Thyroid gland (tissue), 4 donors: Measurements from ENCODE around the gene ABAT. TPM values are rescaled to one million over a fixed set of nuclear protein-coding genes. Genes with fewer than 3 reads are reported as not detected.

ENCODE experiments used
- DNase-seq, 2 donors: peaks; one replicate each; pipeline ENCODE4 v3.0.0-alpha.2; 2019
- H3K27ac ChIP-seq, 3 donors: fragments of 200-600 bp; sonication (generic); 1 replicate in 2 of 3; 2 replicates in 1 of 3; pipeline ENCODE4 v1.5.1; 2016 to 2019; ENCODE audit warnings: mild to moderate bottlenecking in 1 of 3, moderate library complexity in 1 of 3
- H3K27me3 ChIP-seq: fragments of 200-600 bp; sonication (generic); one replicate; pipeline ENCODE4 v1.5.1; 2019
- H3K36me3 ChIP-seq, 2 donors: fragments of 200-600 bp; sonication (generic); one replicate each; pipeline ENCODE4 v1.5.1; 2016 to 2019
- H3K4me1 ChIP-seq, 2 donors: fragments of 200-600 bp; sonication (generic); one replicate each; pipeline ENCODE4 v1.5.1; 2017 to 2019
- H3K4me3 ChIP-seq, 3 donors: fragments of 200-600 bp; sonication (generic); replicated peaks in 1 of 3; 1 replicate in 2 of 3; 2 replicates in 1 of 3; pipeline ENCODE4 v1.5.1; 2016; ENCODE audit warnings: mild to moderate bottlenecking in 1 of 3
- H3K9me3 ChIP-seq: fragments of 200-600 bp; sonication (generic); one replicate; pipeline ENCODE4 v1.5.1; 2017
- POLR2A ChIP-seq, 2 donors: fragments of 450-650 bp; IDR thresholded peaks; one replicate each; pipeline ENCODE4 v1.6.1; 2017; ENCODE audit warnings: antibody characterized with exemption in 2 of 2, mild to moderate bottlenecking in 2 of 2, moderate library complexity in 1 of 2
- WGBS, 2 donors: methylation state at CpG; one replicate each; pipeline ENCODE4 v1.1.5; 2017; 5-methylcytosine and 5-hydroxymethylcytosine counted together
- intact Hi-C: fragments of 100-400 bp; cut with DNase I; formaldehyde crosslinking; loops from one replicate; pipeline ENCODE4 v1.15.1; 2023
- total RNA-seq, 4 donors: library from RNA; depleted of rRNA; stranded (reverse); fragments of >200 nt; gene quantifications; one replicate each; pipeline ENCODE4 v1.2.3, GENCODE V29; 2016
- TF ChIP-seq, protein P1 (sequence below), 6 experiments: fragments of 200-600 bp in 3 of 6; fragments of 450-650 bp in 3 of 6; sonication (generic) in 3 of 6; IDR thresholded peaks; one replicate each; pipeline ENCODE4 v1.5.1; 2016 to 2019; ENCODE audit warnings: antibody characterized with exemption in 6 of 6, mild to moderate bottlenecking in 2 of 6, inconsistent platforms in 1 of 6, moderate library complexity in 1 of 6

ABAT gene
- total RNA-seq, 4 donors from 2014 or later: 10.9 to 53.7 (median 35.9) TPM

DNA sequence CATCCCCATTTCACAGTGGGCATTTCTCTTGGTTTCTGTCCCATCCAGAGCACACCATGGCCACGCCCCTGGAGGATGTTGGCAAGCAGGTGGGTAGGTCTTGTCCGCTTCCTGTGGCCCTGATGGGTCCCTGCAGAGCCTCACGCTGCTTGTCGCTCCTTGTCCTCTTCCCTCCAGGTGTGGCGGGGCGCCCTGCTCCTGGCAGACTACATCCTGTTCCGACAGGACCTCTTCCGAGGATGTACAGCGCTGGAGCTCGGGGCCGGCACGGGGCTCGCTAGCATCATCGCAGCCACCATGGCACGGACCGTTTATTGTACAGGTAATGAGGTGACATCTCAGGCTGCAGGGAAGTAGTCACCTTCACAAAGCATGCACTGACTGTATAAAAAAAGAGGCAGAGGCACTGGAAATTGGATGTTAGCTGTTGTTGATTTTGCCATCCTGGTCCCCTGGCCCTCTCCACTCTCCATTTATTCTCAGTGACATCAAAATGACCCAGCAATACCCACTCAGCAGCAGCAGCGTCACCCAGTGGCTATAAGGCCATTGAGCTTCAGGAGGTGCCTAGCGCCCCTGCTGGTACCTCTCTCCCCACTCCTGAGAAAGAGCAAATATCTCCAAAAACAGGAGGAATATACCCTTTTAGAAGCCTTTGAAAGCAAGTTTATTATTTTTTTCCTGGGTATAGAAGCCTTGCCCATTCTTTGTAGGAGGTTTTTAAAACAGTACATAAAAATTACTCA lies 39.3 kb upstream of the ABAT start:
- WGBS, 2 donors: 84 to 86% methylated on average over 9 to 17 of the region's 18 CpGs
- H3K36me3 ChIP-seq: peaks cover 40 to 67% of the 10 kb centered on the region in 2 donors

DNA sequence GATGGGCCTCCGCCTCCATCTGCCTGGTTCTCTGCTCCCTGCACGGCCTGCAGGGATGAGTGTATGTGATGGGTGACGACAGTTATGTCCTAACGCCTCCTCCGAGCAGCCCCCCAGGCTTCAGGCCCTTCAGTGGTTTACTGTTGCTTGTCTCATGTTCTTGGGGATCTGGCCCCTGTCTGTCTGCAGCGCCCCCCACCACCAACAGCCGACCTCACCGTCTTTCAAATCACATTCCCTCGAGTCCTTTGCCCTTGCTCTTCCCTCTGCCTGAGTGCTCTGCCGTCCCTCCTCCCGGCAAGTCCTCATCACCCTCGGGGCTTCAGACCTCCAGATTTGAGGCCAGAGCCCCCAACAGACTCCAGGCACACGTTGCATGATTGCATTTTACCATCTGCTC lies 34.7 kb upstream of the ABAT start:
- H3K36me3 ChIP-seq: peaks cover 73 to 77% of the 10 kb centered on the region in 2 donors
- H3K9me3 ChIP-seq: no peaks in the 10 kb centered on the region
- 93 to 94% methylated on average over 11 of the region's 13 CpGs for WGBS, 2 donors
- H3K4me1 ChIP-seq: no peaks in the 10 kb centered on the region
- no peaks in the 10 kb centered on the region for H3K27me3 ChIP-seq
- no peak overlapping the region for H3K27ac ChIP-seq
- DNase-seq: no peak
- intact Hi-C loops: loop anchor here (10.0 kb wide), 1 partner anchor 65 kb away; no protein-coding TSS in a partner anchor
- TF ChIP-seq, protein P1, sequence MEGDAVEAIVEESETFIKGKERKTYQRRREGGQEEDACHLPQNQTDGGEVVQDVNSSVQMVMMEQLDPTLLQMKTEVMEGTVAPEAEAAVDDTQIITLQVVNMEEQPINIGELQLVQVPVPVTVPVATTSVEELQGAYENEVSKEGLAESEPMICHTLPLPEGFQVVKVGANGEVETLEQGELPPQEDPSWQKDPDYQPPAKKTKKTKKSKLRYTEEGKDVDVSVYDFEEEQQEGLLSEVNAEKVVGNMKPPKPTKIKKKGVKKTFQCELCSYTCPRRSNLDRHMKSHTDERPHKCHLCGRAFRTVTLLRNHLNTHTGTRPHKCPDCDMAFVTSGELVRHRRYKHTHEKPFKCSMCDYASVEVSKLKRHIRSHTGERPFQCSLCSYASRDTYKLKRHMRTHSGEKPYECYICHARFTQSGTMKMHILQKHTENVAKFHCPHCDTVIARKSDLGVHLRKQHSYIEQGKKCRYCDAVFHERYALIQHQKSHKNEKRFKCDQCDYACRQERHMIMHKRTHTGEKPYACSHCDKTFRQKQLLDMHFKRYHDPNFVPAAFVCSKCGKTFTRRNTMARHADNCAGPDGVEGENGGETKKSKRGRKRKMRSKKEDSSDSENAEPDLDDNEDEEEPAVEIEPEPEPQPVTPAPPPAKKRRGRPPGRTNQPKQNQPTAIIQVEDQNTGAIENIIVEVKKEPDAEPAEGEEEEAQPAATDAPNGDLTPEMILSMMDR (IDR thresholded peaks at IDR 0.05): no peak
- no peak for TF ChIP-seq POLR2A (IDR thresholded peaks at IDR 0.05)
- no peak overlapping the region for H3K4me3 ChIP-seq

More for the DNA sequence above, 39.3 kb upstream of the ABAT start:
- no peak overlapping the region for H3K27ac ChIP-seq
- no peak overlapping the region for H3K4me3 ChIP-seq
- H3K4me1 ChIP-seq: no peaks in the 10 kb centered on the region
- DNase-seq: no peak
- intact Hi-C loops: no loop called here
- no peaks in the 10 kb centered on the region for H3K9me3 ChIP-seq
- no peaks in the 10 kb centered on the region for H3K27me3 ChIP-seq
- TF ChIP-seq, protein P1 (IDR thresholded peaks at IDR 0.05): no peak
- TF ChIP-seq POLR2A (IDR thresholded peaks at IDR 0.05): no peak

DNA sequence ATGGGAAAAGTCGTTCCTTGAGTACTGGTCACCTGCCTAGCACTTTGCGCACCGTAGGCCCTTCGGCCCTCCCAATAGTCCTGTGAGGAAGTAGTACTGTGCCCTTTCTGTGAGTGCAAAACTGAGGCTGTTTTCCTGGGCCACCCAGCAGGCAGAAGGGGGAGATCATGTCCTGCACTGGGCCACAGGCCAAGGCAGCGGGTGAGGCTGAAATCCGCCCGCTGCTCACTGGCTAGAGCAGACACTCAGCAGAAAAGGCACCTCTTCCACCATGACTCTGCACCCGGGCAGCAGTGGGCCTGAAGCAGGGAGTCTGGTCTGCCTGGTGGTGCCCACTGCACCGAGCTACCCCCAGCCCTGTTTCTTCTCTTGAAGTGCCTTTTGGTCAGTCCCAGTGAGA lies 32.7 kb upstream of the ABAT start:
- Histone ChIP-seq H3K27ac (no peak overlapping the region), H3K27me3 (no peaks in the 10 kb centered on the region), H3K36me3 (peaks cover 69 to 77% of the 10 kb centered on the region in 2 donors), H3K4me1 (no peaks in the 10 kb centered on the region), H3K9me3 (no peaks in the 10 kb centered on the region), H3K4me3 (no peak overlapping the region)
- no peak for DNase-seq
- TF ChIP-seq, protein P1 (IDR thresholded peaks at IDR 0.05): no peak
- TF ChIP-seq POLR2A (IDR thresholded peaks at IDR 0.05): no peak
- 73% methylated on average over 9 of the region's 9 CpGs for WGBS, 2 donors
- intact Hi-C loops: loop anchor here (10.0 kb wide), 1 partner anchor 67 kb away; no protein-coding TSS in a partner anchor

DNA sequence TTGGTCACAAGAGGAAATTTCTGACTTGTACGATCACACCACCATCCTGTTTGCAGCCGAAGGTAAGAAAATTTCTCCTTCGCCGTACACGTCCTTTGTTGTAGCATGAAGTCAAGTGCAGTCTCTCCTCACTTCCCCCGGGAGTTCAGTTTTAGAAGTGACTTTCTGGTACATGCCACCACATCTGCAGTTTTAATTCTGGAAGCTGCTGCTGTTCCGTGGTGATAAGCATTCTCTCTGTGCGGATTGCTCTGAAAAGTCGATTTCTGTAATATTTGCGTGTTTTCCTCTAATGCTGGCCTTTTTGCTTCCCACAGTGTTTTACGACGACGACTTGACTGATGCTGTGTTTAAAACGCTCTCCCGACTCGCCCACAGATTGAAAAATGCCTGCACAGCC lies 32.3 kb upstream of the ABAT start:
- DNase-seq: no peak
- H3K4me3 ChIP-seq: no peak overlapping the region
- no peaks in the 10 kb centered on the region for H3K4me1 ChIP-seq
- H3K9me3 ChIP-seq: no peaks in the 10 kb centered on the region
- H3K27me3 ChIP-seq: no peaks in the 10 kb centered on the region
- TF ChIP-seq POLR2A (IDR thresholded peaks at IDR 0.05): no peak
- TF ChIP-seq, protein P1 (IDR thresholded peaks at IDR 0.05): no peak
- peaks cover 69 to 77% of the 10 kb centered on the region in 2 donors for H3K36me3 ChIP-seq
- intact Hi-C loops: loop anchor here (10.0 kb wide), 1 partner anchor 67 kb away; no protein-coding TSS in a partner anchor
- 90 to 91% methylated on average over 16 of the region's 16 CpGs for WGBS, 2 donors
- no peak overlapping the region for H3K27ac ChIP-seq
